GM23338 (cell line): ENCODE results near the gene TMUB2. TPM values are rescaled to one million over a fixed set of nuclear protein-coding genes. Genes with fewer than 3 reads are reported as not detected.
A peak's percentile ranks its signal among the peaks of the same experiment; 100 is the strongest.

Experiments used
- ATAC-seq: fragments of 200-7000 bp; cut with Tn5 transposase; 3 replicates; pipeline ENCODE4 v1.9.1; 2020
- DNase-seq: peaks from one replicate; pipeline ENCODE4 v3.0.0-alpha.2; 2015; ENCODE audit warnings: low spot score
- H2AFZ ChIP-seq: fragments of 200-600 bp; sonication (generic); 2 replicates; pipeline ENCODE4 v1.8.0; 2016; ENCODE audit warnings: antibody characterized with exemption, mild to moderate bottlenecking, moderate library complexity
- H3F3A ChIP-seq: fragments of 200-600 bp; sonication (generic); replicated peaks from 2 replicates; pipeline ENCODE4 v1.8.0; 2017; ENCODE audit warnings: antibody characterized with exemption, mixed run types, low read depth
- H3K27ac ChIP-seq: fragments of 200-600 bp; sonication (generic); 2 replicates; pipeline ENCODE4 v1.6.1; 2016; ENCODE audit warnings: low read depth
- H3K27me3 ChIP-seq: fragments of 200-600 bp; sonication (generic); 2 replicates; pipeline ENCODE4 v1.8.0; 2016; ENCODE audit warnings: mild to moderate bottlenecking, mixed run types, moderate library complexity; ENCODE audit not compliant: insufficient read depth
- H3K36me3 ChIP-seq: fragments of 200-600 bp; sonication (generic); 2 replicates; pipeline ENCODE4 v1.8.0; 2016; ENCODE audit warnings: mild to moderate bottlenecking; ENCODE audit not compliant: insufficient read depth
- H3K4me1 ChIP-seq: fragments of 200-600 bp; sonication (generic); 2 replicates; pipeline ENCODE4 v1.8.0; 2016; ENCODE audit warnings: mild to moderate bottlenecking, moderate library complexity; ENCODE audit not compliant: insufficient read depth
- H3K4me2 ChIP-seq: fragments of 200-600 bp; sonication (generic); 2 replicates; pipeline ENCODE4 v1.7.1; 2017; ENCODE audit warnings: mixed run types
- H3K4me3 ChIP-seq: fragments of 200-600 bp; sonication (generic); 2 replicates; pipeline ENCODE4 v1.6.1; 2016; ENCODE audit warnings: mixed run types
- H3K79me2 ChIP-seq: fragments of 200-600 bp; sonication (generic); replicated peaks from 2 replicates; pipeline ENCODE4 v1.8.0; 2017; ENCODE audit warnings: mild to moderate bottlenecking; ENCODE audit not compliant: insufficient read depth
- H3K9me2 ChIP-seq: fragments of 200-600 bp; sonication (generic); 2 replicates; pipeline ENCODE4 v1.8.0; 2017; ENCODE audit not compliant: insufficient read depth
- H4K20me1 ChIP-seq: fragments of 200-600 bp; sonication (generic); replicated peaks from 2 replicates; pipeline ENCODE4 v1.8.0; 2017; ENCODE audit warnings: mild to moderate bottlenecking; ENCODE audit not compliant: insufficient read depth
- H3K27ac Mint-ChIP-seq: 2 replicates; pipeline ENCODE4 v1.8.0; 2020; ENCODE audit warnings: inconsistent platforms, mild to moderate bottlenecking, moderate library complexity, mixed read lengths
- H3K27me3 Mint-ChIP-seq: 3 replicates; pipeline ENCODE4 v1.8.0; 2022; ENCODE audit warnings: low read depth, mild to moderate bottlenecking, moderate library complexity, mixed read lengths, inconsistent platforms; ENCODE audit not compliant: insufficient read depth, poor library complexity
- H3K36me3 Mint-ChIP-seq: 3 replicates; pipeline ENCODE4 v1.8.0; 2021; ENCODE audit warnings: low read depth, mild to moderate bottlenecking, inconsistent platforms, moderate library complexity, mixed read lengths
- H3K4me1 Mint-ChIP-seq: 3 replicates; pipeline ENCODE4 v1.8.0; 2020; ENCODE audit warnings: mild to moderate bottlenecking, inconsistent platforms, mixed read lengths
- H3K4me3 Mint-ChIP-seq: 3 replicates; pipeline ENCODE4 v1.8.0; 2021; ENCODE audit warnings: moderate library complexity, mild to moderate bottlenecking, inconsistent platforms, mixed read lengths
- H3K9me3 Mint-ChIP-seq: 3 replicates; pipeline ENCODE4 v1.8.0; 2020; ENCODE audit warnings: moderate library complexity, mild to moderate bottlenecking, inconsistent platforms, mixed read lengths
- CREB1 ChIP-seq: fragments of 250-450 bp; sonication (Bioruptor Pico); IDR thresholded peaks from 2 replicates; pipeline ENCODE4 v1.5.0; 2020; ENCODE audit warnings: low read depth, mild to moderate bottlenecking, moderate library complexity
- STAT1 ChIP-seq: IDR thresholded peaks from one replicate; pipeline ENCODE4 v1.6.1; 2016; ENCODE audit warnings: antibody characterized with exemption; ENCODE audit not compliant: unreplicated experiment
- microRNA-seq: library from miRNA; unstranded; fragments of <30 nt; microRNA quantifications from one replicate; pipeline ENCODE4, GENCODE V29; 2017
- polyA plus RNA-seq: library from polyadenylated mRNA; unstranded; fragments of >200 nt; fragmentation: Nextera tagmentation; extraction: Ambion mirVana; gene quantifications from 2 replicates; pipeline ENCODE4 v1.2.1, GENCODE V29; 2016
- small RNA-seq: library from RNA; depleted of rRNA; stranded (forward); fragments of <200 nt; gene quantifications from one replicate; pipeline ENCODE3, GENCODE V24; 2014; ENCODE audit warnings: low replicate concordance
- total RNA-seq: library from RNA; depleted of rRNA; stranded (reverse); fragments of >200 nt; shearing (Covaris generic); gene quantifications from 2 replicates; pipeline ENCODE4 v1.2.3, GENCODE V29; 2014; rRNA removed
- TF ChIP-seq, protein P1 (sequence below), 2 experiments: fragments of 200-600 bp in 1 of 2; sonication (generic) in 1 of 2; conservative IDR thresholded peaks; 2 replicates each; pipeline versions ENCODE4 v1.5.1 to v1.6.1; 2016 to 2017; ENCODE audit warnings: antibody characterized with exemption in 2 of 2, low read depth in 2 of 2, mild to moderate bottlenecking in 2 of 2, moderate library complexity in 1 of 2

The TMUB2 gene
- total and polyA plus RNA-seq, 2 experiments from 2014 or later, result 16.5 to 20.8 TPM

DNA sequence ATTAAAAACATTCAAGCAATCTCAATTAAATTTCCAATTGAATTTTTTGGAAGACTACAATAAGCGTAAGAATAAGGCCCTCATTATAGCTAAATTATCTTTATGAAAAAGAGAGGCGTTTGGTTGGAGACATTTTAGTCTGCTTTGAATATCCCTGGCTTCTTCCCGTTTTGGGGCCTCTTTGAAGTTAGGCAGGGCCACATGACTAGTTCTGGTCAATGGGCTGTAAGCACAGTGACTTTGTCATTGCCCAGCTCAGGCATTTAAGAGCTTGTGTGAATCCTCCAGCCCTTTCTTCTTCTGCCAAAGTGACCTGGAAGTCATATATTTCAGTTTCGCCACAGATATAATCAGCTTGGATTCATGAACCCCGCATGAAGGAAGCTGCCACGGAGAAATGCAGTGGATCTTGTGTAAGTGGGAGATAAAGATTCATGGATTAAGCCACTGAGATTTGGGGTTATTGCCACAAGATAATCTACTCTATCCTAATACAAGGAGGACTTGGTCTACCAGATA lies 54.4 kb downstream of the TMUB2 start:
- peaks cover 12% of the 10 kb centered on the region for H3K27me3 Mint-ChIP-seq
- H2AFZ ChIP-seq, result peak overlapping the region; percentile 16; the same call in 1 of the 2 replicates
- ATAC-seq, result no peak; the same call in 2 of the 3 replicates
- H3K27ac Mint-ChIP-seq, result no peak overlapping the region
- H3K4me3 ChIP-seq, result no peak overlapping the region
- no peak overlapping the region for H3K4me2 ChIP-seq
- no peaks in the 10 kb centered on the region for H3K36me3 ChIP-seq
- no peak for DNase-seq
- H4K20me1 ChIP-seq, result no peaks in the 10 kb centered on the region
- H3K36me3 Mint-ChIP-seq, result peaks cover 6% of the 10 kb centered on the region; the same call in 1 of the 3 replicates
- H3K27ac ChIP-seq, result no peak overlapping the region
- no peaks in the 10 kb centered on the region for H3K9me2 ChIP-seq
- no peaks in the 10 kb centered on the region for H3K27me3 ChIP-seq
- TF ChIP-seq, protein P1, sequence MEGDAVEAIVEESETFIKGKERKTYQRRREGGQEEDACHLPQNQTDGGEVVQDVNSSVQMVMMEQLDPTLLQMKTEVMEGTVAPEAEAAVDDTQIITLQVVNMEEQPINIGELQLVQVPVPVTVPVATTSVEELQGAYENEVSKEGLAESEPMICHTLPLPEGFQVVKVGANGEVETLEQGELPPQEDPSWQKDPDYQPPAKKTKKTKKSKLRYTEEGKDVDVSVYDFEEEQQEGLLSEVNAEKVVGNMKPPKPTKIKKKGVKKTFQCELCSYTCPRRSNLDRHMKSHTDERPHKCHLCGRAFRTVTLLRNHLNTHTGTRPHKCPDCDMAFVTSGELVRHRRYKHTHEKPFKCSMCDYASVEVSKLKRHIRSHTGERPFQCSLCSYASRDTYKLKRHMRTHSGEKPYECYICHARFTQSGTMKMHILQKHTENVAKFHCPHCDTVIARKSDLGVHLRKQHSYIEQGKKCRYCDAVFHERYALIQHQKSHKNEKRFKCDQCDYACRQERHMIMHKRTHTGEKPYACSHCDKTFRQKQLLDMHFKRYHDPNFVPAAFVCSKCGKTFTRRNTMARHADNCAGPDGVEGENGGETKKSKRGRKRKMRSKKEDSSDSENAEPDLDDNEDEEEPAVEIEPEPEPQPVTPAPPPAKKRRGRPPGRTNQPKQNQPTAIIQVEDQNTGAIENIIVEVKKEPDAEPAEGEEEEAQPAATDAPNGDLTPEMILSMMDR (conservative IDR thresholded peaks at IDR 0.05; ENCODE audit: low read depth in 2 of 2), result no peak
- no peak for TF ChIP-seq STAT1
- TF ChIP-seq CREB1 (CRISPR knock-in tag), result no peak
- H3F3A ChIP-seq, result no peaks in the 10 kb centered on the region
- peaks cover 4% of the 10 kb centered on the region; the same call in 1 of the 2 replicates for H3K4me1 ChIP-seq
- peaks cover 14% of the 10 kb centered on the region; the same call in 2 of the 3 replicates for H3K9me3 Mint-ChIP-seq
- peaks cover 7% of the 10 kb centered on the region for H3K4me1 Mint-ChIP-seq
- no peaks in the 10 kb centered on the region for H3K79me2 ChIP-seq
- no peak overlapping the region for H3K4me3 Mint-ChIP-seq

Small RNA genes lying within 50 kb of the gene (microRNA-seq; reads per million reads assigned to microRNA genes)
- gene MIR6782, result 0.66 reads per million

Small RNA genes lying within 50 kb of the gene (small RNA-seq; reads per million reads assigned to genes)
- not detected for gene MIR6782

Other genes starting within 250 kb of the TMUB2 start
- gene PPY, start 244.5 kb upstream of the TMUB2 start, total RNA-seq, result not detected in 2 replicates
- gene PPY, start 244.5 kb upstream of the TMUB2 start, polyA plus RNA-seq, result 0.94 TPM in 1 of 2 replicates, not detected in the other
- 0.56 TPM in 1 of 2 replicates, not detected in the other for gene PYY, start 233.0 kb upstream of the TMUB2 start, total RNA-seq
- 6.6 and 8.5 TPM in 2 replicates for gene PYY, start 233.0 kb upstream of the TMUB2 start, polyA plus RNA-seq
- 7.2 and 7.7 TPM in 2 replicates for gene NAGS, start 182.3 kb upstream of the TMUB2 start, total RNA-seq
- 4.1 and 4.2 TPM in 2 replicates for gene NAGS, start 182.3 kb upstream of the TMUB2 start, polyA plus RNA-seq
- gene TMEM101, start 172.0 kb upstream of the TMUB2 start, total RNA-seq, result 31.6 and 38.4 TPM in 2 replicates
- gene TMEM101, start 172.0 kb upstream of the TMUB2 start, polyA plus RNA-seq, result 15.9 and 19.7 TPM in 2 replicates
- 64.4 and 72.7 TPM in 2 replicates for gene LSM12, start 120.3 kb upstream of the TMUB2 start, total RNA-seq
- 226 and 241 TPM in 2 replicates for gene LSM12, start 120.3 kb upstream of the TMUB2 start, polyA plus RNA-seq
- 110 and 112 TPM in 2 replicates for gene G6PC3, start 116.2 kb upstream of the TMUB2 start, total RNA-seq
- 143 and 154 TPM in 2 replicates for gene G6PC3, start 116.2 kb upstream of the TMUB2 start, polyA plus RNA-seq
- gene HDAC5, start 63.3 kb upstream of the TMUB2 start, total RNA-seq, result 71.1 and 86.9 TPM in 2 replicates
- 16.9 TPM in 2 replicates for gene HDAC5, start 63.3 kb upstream of the TMUB2 start, polyA plus RNA-seq
- gene HROB, start 45.0 kb upstream of the TMUB2 start, total RNA-seq, result 17.0 and 19.0 TPM in 2 replicates
- 9.3 TPM in 2 replicates for gene HROB, start 45.0 kb upstream of the TMUB2 start, polyA plus RNA-seq
- gene ASB16, start 16.3 kb upstream of the TMUB2 start, total RNA-seq, result not detected in 2 replicates
- 0.21 and 0.47 TPM in 2 replicates for gene ASB16, start 16.3 kb upstream of the TMUB2 start, polyA plus RNA-seq
- gene ATXN7L3, start 12.9 kb downstream of the TMUB2 start, total RNA-seq, result 79.3 and 95.0 TPM in 2 replicates
- 20.3 and 20.6 TPM in 2 replicates for gene ATXN7L3, start 12.9 kb downstream of the TMUB2 start, polyA plus RNA-seq
- gene UBTF, start 32.7 kb downstream of the TMUB2 start, total RNA-seq, result 62.2 and 78.8 TPM in 2 replicates
- gene UBTF, start 32.7 kb downstream of the TMUB2 start, polyA plus RNA-seq, result 27.0 and 29.9 TPM in 2 replicates
- gene SLC4A1, start 81.2 kb downstream of the TMUB2 start, total RNA-seq, result not detected in 2 replicates
- gene SLC4A1, start 81.2 kb downstream of the TMUB2 start, polyA plus RNA-seq, result not detected in 2 replicates
- 4.0 and 5.5 TPM in 2 replicates for gene RUNDC3A, start 121.6 kb downstream of the TMUB2 start, total RNA-seq
- gene RUNDC3A, start 121.6 kb downstream of the TMUB2 start, polyA plus RNA-seq, result 3.7 and 6.3 TPM in 2 replicates
- 157 and 184 TPM in 2 replicates for gene SLC25A39, start 137.9 kb downstream of the TMUB2 start, total RNA-seq
- gene SLC25A39, start 137.9 kb downstream of the TMUB2 start, polyA plus RNA-seq, result 202 and 215 TPM in 2 replicates
- 193 and 216 TPM in 2 replicates for gene GRN, start 158.3 kb downstream of the TMUB2 start, total RNA-seq
- 101 and 122 TPM in 2 replicates for gene GRN, start 158.3 kb downstream of the TMUB2 start, polyA plus RNA-seq
- 26.6 and 35.4 TPM in 2 replicates for gene FAM171A2, start 176.9 kb downstream of the TMUB2 start, total RNA-seq
- gene FAM171A2, start 176.9 kb downstream of the TMUB2 start, polyA plus RNA-seq, result 3.9 and 4.1 TPM in 2 replicates
- 9.6 and 13.3 TPM in 2 replicates for gene ITGA2B, start 202.7 kb downstream of the TMUB2 start, total RNA-seq
- 7.8 and 13.9 TPM in 2 replicates for gene ITGA2B, start 202.7 kb downstream of the TMUB2 start, polyA plus RNA-seq